GM19328 (cell line): ENCODE results near the gene IQCE.
"Not testable (repeated sequence)": the region's sequence is repeated elsewhere in the genome, so short reads cannot be mapped to it uniquely, and the experiment has no call there.

Experiments used
- ATAC-seq: cut with Tn5 transposase; IDR thresholded peaks from one replicate; pipeline ENCODE4 v1.9.1; 2021; ENCODE audit warnings: mild to moderate bottlenecking, moderate library complexity; ENCODE audit not compliant: unreplicated experiment

The IQCE gene

DNA sequence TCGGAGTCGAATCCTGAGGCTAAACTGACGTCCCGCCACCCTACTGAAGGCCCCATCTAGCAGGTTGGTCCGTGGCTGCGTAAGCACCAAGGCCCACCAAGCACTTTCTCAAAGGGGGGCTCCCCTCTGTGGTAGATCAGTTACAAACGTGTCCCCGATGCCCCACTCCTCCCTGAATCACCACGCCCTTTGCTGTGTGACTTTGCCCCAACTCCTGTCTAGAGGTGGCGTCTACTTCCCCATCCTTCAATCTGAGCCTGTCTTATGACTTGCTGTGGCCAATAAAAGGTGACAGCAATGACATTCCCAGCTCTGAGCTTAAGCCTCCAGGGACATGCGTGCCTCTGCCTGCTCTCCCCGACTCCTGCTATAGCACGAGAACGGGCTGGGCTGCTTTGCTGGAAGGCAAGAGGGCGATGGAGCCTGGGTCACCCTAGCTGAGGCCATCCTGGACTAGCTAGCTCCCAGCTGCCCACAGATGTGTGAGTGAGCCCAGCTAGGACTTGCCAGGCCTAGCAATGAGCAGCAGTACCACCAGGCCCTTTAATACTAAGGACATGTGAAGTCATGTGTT lies 26.5 kb upstream of the IQCE start:
- not testable (repeated sequence) for ATAC-seq

DNA sequence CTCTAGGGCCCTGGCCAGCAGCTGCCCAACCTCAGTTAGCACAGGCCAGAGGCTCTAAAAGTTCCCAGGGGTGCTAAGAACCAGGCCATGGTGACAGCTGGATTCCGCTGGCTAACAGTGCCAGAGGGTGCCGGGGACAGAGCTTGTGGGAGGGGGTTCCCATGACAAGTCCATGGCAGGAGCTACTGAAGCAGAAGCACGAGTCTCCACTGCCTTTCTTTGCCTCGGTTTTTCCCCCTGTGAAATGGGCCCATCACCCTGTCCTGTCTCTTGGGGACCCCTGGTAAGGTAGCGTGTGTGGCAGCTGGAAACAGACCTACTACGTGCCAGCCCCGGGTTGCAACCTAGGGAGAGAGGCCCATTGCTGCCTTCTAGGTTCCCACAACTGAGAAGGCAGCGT lies 26.0 kb upstream of the IQCE start:
- ATAC-seq, result not testable (repeated sequence)

DNA sequence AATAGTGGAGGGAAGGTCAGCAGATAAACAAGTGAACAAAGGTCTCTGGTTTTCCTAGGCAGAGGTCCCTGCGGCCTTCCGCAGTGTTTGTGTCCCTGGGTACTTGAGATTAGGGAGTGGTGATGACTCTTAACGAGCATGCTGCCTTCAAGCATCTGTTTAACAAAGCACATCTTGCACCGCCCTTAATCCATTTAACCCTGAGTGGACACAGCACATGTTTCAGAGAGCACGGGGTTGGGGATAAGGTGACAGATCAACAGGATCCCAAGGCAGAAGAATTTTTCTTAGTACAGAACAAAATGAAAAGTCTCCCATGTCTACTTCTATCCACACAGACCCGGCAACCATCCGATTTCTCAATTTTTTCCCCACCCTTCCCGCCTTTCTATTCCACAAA lies 25.2 kb upstream of the IQCE start:
- not testable (repeated sequence) for ATAC-seq

DNA sequence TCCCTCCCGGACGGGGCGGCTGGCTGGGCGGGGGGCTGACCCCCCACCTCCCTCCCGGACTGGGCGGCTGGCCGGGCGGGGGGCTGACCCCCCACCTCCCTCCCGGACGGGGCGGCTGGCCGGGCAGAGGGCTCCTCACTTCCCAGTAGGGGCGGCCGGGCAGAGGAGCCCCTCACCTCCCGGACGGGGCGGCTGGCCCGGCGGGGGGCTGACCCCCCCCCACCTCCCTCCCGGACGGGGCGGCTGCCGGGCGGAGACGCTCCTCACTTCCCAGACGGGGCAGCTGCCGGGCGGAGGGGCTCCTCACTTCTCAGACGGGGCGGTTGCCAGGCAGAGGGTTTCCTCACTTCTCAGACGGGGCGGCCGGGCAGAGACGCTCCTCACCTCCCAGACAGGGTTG lies 24.6 kb upstream of the IQCE start:
- ATAC-seq, result not testable (repeated sequence)

DNA sequence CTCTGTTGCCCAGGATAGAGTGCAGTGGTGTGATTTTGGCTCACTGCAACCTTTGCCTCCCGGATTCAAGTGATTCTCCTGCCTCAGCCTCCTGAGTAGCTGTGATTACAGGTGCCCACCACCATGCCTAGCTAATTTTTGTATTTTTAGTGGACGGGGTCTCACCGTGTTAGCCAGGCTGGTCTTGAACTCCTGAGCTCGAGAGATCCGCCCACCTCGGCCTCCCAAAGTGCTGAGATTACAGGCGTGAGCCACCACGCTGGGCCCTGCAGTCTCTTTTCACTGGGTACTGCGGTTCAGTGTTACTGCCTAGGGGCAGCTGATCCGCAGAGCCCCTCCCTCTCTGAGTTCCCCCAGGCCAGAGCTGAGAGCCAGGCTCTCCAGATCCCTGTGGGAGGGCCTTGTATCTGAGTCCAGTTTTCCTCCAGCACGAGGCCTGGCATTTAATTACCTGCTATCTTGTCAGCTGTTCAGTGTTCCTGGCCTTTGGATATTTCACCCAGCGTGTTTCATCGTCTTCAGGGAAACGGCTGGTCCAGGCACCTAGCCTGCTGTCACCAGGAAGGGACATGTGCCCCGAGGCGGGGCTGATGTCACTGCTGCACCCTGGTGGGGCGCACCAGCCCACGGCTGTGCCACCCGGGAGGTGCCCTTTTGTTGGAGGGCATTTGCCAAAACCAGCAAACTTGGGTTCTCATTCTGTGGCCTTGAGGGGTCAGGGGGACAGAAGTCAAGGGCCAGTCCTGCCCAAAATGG lies 22.7 kb upstream of the IQCE start:
- ATAC-seq, result not testable (repeated sequence)

DNA sequence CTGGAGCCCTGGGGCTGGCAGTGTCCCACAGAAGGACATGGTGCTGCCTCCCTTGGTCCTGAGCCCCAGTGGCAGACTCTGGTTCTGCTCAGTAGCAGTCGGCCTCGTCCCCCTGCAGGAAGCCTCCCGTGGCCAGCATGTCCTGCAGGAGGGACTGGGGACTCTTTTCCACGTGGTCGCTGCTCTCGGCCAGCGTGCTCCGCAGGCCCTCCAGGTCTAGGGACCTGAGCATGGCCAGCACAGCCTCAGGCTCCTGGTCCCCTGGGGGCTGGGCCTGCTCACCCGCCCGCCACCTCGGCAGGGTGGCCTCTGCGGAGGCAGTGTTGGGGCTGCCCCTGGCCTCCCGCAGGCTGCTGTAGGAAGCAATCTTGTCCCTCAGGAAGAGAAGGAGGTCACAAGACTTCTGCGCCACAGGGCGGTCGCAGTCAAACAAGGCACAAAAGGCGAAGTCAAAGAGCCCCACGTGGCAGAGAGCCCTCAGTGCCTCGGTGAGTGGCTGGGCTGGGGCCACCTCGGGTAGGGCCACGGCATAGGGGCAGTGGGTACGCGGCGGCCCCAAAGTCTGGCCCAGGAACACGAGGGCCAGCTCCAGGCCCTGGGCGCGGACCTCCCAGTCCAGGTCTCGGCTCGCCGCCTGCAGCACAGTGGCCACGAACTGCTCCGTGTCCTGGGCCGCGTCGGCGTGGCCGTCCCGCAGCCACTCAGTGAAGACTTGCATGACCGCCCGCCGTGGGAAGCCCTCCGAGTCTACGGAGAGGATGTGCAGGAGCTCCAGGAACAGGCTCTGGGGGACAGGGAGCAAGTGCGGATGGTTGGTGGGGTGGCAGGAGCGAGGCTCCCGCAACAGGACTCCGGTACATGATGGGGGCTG lies 20.6 kb upstream of the IQCE start:
- ATAC-seq, result no peak

DNA sequence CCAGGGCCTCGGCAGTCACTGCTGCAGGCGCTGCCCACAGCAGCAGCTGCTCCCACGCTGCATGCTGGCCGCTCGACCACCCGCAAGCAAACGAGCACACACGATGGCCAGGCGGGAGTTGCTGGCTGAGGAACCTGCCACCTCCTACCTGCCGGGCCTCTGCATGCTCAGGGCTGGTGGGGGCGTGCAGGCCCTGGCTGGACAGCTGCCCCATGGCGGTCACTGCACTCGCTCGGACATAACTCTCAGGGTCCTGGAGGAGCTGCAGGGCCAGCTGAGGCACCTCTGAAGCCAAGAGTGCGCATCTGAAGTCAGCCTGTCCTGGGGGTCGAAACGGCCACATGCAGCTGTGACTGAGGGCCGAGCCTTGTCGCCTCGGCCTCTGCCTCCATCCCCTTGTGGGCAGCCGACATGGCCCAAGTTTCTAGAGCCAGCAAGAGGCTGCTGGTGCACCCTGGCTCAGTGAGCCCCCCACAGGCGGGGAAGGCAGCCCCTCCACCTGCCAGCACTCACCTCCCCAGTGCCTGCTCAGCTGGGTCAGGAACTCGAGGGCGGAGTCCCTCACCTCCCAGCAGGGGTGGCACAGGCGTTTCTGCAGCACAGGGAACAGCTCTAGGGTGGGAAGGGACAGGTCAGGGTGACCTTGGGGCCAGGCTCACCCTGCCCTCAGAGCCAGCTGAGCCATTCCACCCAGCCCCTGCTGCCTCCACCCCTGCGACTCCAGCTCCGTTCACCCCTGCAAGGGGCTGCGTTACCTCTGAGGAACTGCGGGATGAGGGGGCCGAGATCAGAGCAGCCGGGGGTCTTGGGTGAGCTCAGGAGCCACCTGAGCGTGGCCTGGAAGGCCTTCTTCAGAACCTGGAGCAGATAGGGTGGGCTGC lies 19.5 kb upstream of the IQCE start:
- no peak for ATAC-seq

DNA sequence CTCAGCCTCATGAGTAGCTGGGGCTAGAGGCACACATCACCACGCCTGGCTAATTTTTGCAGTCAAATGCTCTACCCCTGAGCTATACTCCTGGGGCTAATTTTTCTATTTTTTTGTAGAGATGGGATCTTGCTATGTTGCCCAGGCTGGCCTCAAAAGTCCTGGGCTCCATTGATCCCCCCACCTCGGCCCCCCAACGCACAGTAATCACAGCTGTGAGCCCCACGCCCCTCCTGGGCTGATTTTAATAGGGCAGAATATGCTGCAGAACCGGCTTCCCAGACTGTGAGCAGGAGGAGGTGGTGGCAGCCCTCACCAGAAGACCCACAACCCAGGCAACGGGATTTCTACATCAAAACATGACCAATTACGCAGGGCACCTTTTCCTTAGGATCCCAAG lies 18.6 kb upstream of the IQCE start:
- no peak for ATAC-seq

DNA sequence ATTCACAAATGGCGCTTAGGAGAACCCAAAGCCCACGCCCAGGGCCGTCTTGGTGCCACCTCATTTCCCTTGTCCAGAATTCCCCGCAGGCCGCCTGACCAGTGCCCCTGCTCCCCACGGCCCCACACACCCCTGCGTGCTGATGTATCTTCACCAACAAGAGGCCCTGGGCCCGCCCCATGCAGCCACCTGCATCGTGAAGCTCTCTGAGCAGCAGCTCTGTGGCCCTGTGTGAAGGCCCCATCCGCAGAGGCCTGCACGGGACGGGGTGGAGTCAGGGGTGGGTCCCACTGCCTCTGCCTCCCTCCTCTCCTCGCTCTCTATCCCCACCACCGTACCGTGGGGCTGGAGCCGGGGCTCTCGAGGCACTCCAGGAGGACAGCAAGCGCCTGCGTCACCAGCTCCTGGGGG lies 18.1 kb upstream of the IQCE start:
- no peak for ATAC-seq

DNA sequence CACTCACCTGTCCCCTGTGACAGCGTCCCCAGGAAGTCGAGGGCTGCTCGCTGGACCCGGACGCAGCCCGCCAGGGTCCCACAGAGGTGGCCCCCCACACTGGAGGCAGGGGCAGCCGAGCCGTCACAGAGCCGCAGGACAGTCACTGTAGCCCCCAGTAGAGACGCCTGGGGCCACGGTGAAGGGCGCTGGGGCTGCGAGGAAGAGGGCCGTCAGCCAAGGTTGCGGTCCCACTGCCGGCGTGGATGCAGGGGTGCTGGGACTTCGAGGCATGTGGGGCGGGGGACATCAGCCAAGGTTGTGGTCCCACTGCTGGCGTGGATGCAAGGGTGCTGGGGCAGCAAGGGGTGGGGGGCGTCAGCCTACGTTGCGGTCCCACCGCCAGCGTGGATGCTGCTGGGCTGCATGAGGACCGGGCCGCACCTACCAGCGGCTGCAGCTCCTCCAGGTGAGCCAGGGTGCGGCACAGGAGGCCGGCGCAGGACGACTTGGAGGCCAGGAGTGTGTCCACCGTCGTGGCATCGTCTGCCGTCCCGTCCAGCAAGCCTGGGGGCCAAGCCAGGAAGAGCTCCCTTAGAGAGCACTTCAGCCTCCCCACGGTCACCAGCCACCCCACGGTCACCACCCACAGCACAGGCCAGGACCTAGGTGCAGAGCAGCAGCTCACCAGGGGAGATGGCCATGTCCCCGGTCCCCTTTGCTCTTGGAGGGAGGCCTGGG lies 17.3 kb upstream of the IQCE start:
- no peak for ATAC-seq

DNA sequence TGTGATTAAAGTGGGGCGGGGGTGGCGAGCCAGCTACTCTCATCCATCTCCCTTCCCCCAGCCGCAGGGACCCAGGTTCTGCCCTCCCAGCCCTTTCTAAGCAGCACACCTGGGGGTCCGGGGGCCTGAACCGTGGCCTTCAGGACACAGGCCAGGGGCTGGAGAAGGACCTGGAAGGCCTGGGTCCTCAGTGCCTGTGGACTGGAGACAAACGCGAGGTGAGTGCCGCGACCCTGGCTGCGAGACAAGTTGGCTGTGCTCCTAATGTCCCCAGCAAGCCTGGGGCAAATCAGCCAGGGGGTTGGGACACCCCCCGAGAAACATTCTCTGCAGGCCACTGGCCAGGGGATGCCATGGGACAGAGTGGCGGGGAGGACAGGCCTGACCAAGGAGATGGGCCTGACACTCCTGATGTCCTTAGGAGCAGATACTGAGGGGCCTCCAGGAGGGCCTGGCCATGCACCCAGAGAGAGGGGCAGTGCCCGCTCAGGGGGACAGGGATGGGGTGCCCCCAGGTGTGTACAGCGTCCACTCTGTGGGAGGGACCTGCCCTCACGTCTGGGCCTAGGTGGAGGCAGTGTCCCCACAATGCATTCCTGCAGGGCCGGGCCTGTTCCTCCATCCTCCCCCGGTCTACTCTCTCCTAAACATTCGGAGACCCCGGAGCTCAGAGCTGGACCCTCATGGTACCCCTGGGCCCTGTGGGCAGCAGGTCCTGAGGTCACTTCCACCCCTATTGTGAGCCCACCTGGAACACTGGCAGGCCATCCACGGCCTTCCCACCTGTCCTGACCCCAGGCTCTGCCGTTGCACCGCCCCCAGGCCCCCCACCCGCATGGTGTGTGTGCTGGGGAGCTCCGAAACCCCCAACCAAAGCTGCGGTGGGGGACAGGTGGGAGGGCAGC lies 16.5 kb upstream of the IQCE start:
- ATAC-seq, result no peak

DNA sequence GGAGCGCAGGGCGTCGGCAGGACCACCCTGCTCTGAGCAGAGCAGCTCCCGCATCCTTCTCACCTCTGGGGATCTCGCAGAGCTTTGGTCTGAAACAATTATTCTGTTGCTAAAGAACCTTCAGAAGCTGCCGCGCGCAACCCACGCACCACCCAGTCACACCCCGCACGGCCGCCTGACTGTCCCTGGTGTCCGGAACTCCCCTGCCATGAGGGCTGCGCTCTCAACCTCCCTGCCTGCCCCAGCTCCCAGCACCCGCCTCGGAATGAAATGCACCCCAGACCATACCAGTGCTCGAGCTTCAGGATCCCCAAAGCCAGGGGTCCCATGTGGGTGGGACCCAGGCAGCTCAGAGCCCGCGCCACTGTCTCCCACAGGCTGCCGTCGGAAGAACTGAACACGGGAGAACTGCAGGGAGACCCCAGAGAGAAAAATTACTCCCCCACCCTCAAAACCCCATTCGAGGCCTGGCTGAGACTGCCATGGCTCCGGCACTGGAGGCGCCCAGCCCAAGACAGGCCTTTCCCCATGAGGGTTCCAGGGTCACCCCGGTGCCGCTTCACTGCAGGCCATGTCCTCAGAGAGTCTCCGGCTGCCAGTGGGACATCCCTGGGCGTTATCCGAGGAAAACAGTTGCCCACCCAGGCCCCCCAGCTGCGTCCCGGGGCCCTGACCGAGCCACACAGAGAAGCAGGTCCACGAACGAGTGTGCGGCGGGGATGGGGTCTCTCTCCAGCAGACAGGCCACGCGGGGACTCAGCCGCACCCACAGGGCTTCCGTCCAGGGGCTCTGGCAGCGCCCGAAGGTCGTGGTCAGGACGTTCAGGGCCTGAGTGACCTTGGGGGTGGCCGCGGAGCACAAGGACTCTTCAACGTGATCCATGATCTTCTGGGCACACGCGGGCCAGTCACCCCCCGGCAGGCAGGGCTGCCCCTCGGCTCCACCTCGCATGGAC lies 15.6 kb upstream of the IQCE start:
- ATAC-seq, result no peak

DNA sequence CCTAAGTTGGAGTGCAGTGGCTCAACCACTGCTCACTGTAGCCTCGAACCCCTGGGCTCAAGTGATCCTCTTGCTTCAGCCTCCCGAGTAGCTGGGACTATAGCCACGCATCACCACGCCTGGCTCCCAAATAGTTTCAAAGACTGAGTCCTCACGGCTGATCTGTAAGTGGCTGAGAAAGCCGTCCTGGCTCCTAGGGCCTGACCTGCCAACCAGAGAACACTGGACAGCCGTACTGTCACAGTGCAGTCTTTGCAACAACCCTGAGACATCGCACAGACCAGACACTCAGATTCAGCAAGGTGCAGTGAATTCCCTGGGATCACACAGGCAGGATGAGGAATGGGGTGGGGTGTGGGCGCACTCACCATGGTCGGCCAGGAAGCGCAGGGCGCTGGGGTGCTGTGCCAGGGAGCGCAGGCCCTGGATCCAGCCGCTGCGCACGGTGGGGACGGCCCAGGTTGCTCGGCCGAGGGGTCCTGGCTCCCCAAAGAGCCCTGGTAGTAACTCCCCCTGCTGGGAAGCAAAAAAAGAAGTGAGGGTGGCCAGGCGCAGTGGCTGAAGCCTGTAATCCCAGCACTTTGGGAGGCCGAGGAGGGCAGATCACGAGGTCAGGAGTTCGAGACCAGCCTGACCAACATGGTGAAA lies 14.1 kb upstream of the IQCE start:
- no peak for ATAC-seq

DNA sequence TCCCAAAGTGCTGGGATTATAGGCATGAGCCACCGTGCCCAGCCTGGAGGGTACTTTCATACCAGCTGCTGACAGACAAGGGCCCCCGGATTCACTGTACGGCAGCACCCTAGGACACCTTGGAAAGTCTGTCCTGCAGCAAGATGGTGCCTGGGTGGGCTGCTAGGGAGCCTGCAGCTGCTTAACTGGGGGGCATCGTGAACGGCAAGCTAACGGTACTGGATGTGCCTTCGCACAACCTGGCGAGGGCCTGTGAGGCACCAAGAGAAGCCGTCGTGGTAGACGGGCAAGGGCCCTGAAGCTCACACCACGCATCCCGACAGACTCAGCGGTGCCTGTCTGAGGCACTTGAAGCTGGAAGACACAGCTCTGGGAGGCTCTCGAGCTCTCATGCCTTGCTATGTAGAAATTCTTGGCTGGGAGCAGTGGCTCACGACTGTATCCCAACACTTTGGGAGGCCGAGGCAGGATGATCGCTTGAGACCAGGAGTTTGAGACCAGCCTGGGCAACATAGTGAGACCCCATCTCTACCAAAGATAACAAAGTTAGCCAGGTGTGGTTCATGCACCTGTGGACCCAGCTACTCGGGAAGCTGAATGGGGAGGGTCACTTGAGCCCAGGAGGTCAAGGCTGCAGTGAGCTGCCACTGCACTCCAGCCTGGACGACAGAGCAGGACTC lies 12.9 kb upstream of the IQCE start:
- no peak for ATAC-seq

DNA sequence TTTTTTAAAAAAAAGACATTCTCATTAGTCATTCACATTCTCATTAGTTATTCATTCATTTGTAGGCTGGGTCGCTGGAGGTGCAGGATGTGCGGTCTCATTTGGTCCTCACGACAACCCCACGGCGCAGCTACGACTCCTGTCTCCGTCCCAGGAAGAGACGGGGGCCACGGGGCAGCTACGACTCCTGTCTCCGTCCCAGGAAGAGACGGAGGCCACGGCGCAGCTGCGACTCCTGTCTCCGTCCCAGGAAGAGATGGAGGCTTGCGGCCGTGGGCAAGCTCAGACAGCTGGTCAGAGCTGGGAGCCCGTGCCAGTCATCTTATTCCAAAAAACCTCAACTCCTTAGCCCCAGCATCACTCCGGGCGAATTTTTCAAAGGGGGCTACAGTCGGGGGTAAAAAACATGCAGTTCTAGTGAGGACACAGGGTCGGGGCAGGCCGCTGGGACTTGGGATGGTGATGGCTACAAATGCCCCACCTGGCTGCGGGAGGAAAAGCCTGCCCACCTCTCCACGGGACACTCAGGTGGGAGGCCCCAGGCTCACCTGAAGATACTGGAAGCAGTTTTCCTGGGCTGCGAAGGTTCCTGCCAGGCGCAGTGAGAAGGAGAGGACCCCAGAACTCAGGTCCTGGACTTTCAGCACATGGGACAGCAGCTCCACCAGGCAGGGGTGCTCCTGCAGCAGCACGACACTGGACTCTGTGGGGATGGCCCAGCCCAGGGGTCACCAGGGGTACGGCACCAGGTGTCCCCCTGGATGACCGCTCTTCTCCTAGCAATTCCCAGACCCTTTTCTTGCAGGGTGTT lies 11.8 kb upstream of the IQCE start:
- ATAC-seq, result no peak

DNA sequence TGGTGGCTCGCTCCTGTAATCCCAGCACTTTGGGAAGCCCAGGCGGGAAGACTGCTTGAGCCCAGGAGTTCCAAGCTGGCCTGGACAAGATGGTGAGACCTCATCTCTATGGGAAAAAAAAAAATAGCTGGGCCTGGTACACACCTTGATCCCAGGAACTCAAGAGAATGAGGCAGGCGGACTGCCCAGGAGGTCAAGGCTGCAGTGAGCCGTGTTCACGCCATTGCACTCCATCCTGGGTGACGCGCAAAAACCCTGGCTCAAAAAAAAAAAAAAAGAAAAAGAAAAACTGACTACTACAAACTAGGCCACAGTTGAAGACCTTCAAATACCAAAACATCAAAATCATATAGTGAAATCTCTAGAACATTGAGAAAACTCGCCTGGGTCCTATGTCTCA lies 7.4 kb upstream of the IQCE start:
- no peak for ATAC-seq
